HCT116 (cell line): ENCODE data around the gene MYL5. TPM values are rescaled to one million over a fixed set of nuclear protein-coding genes. Genes with fewer than 3 reads are reported as not detected.

Source experiments
- ATAC-seq: fragments of 200-7000 bp; cut with Tn5 transposase; 2 replicates; pipeline ENCODE4 v1.9.1; 2020; ENCODE audit warnings: mild to moderate bottlenecking, moderate library complexity
- BruUV-seq: library from RNA; stranded (reverse); fragments of 400-500 nt; replicated peaks from 2 replicates; lab custom pipeline; 2021; lab: Mats Ljungman, UMichigan
- CTCF ChIA-PET: fragments of 300-600 bp; sonication (Branson Sonifier 250); formaldehyde crosslinking; loops from one replicate; lab custom pipeline; 2021; ENCODE audit warnings: antibody characterized with exemption; lab: Charles Lee
- POLR2A ChIA-PET: fragments of 300-600, 350-600 bp; sonication (Branson Sonifier 250); formaldehyde crosslinking; loops from one replicate; lab custom pipeline; 2021; ENCODE audit warnings: antibody characterized with exemption; lab: Charles Lee
- RAD21 ChIA-PET, 2 experiments: fragments of 300-600 bp; sonication (Branson Sonifier 250); formaldehyde crosslinking; loops; one replicate each; lab custom pipeline; 2023; ENCODE audit warnings: low total read pairs in 2 of 2; ENCODE audit not compliant: uncharacterized antibody in 2 of 2, unreplicated experiment in 2 of 2, low non-redundant PET in 1 of 2; lab: Charles Lee
- DNase-seq: peaks from one replicate; pipeline ENCODE4 v3.0.0-alpha.2; 2010; ENCODE audit warnings: low read depth, low spot score
- H2AFZ ChIP-seq: fragments of 200-600 bp; shearing (Covaris generic), sonication (generic); 2 replicates; pipeline ENCODE4 v1.6.1; 2017; ENCODE audit warnings: low read depth, mixed run types, mixed read lengths, antibody characterized with exemption, low read length; ENCODE audit not compliant: poor library complexity, severe bottlenecking
- H3K27ac ChIP-seq: 2 replicates; pipeline ENCODE4 v1.5.1; 2012; ENCODE audit warnings: low read depth, low read length
- H3K27me3 ChIP-seq: fragments of 200-600 bp; sonication (generic); 2 replicates; pipeline ENCODE4 v1.6.1; 2016; ENCODE audit warnings: mixed run types, low read length, mixed read lengths; ENCODE audit not compliant: insufficient read depth
- H3K36me3 ChIP-seq, 2 experiments: fragments of 200-500 bp in 1 of 2; fragments of 200-600 bp in 1 of 2; sonication (Bioruptor generic) in 1 of 2; sonication (generic) in 1 of 2; 2 replicates each; pipeline versions ENCODE4 v1.5.1 to v1.6.1; 2014 to 2016; ENCODE audit warnings: low read length in 2 of 2, inconsistent platforms in 1 of 2, mixed read lengths in 1 of 2, mixed run types in 1 of 2; ENCODE audit not compliant: insufficient read depth in 2 of 2, control insufficient read depth in 1 of 2
- H3K4me1 ChIP-seq, 2 experiments: fragments of 200-600 bp in 1 of 2; sonication (generic) in 1 of 2; 2 replicates each; pipeline versions ENCODE4 v1.5.1 to v1.6.1; 2012 to 2017; ENCODE audit warnings: low read length in 2 of 2, inconsistent platforms in 1 of 2, mild to moderate bottlenecking in 1 of 2, mixed read lengths in 1 of 2, mixed run types in 1 of 2, moderate library complexity in 1 of 2; ENCODE audit not compliant: insufficient read depth in 2 of 2, control insufficient read depth in 1 of 2
- H3K4me2 ChIP-seq: fragments of 200-600 bp; sonication (generic); 2 replicates; pipeline ENCODE4 v1.6.1; 2017; ENCODE audit warnings: mixed run types, low read length, mixed read lengths
- H3K4me3 ChIP-seq, 2 experiments: fragments of 200-600 bp in 1 of 2; sonication (generic) in 1 of 2; replicated peaks in 1 of 2; 2 replicates each; pipeline ENCODE4 v1.5.1; 2011 to 2016; ENCODE audit warnings: low read length in 2 of 2, control low read depth in 1 of 2, low read depth in 1 of 2, mild to moderate bottlenecking in 1 of 2, mixed read lengths in 1 of 2, mixed run types in 1 of 2
- H3K79me2 ChIP-seq: fragments of 200-600 bp; sonication (generic); 2 replicates; pipeline ENCODE4 v1.6.1; 2017; ENCODE audit warnings: mild to moderate bottlenecking, mixed run types, low read length, moderate library complexity, mixed read lengths; ENCODE audit not compliant: insufficient read depth
- H3K9ac ChIP-seq: fragments of 200-600 bp; sonication (generic); 2 replicates; pipeline ENCODE4 v1.6.1; 2016; ENCODE audit warnings: low read length, mixed read lengths
- H3K9me2 ChIP-seq: fragments of 200-600 bp; sonication (generic), shearing (Covaris generic); 2 replicates; pipeline ENCODE4 v1.6.1; 2017; ENCODE audit warnings: mixed run types, mild to moderate bottlenecking, moderate library complexity; ENCODE audit not compliant: insufficient read depth
- H3K9me3 ChIP-seq, 2 experiments: fragments of 200-500 bp in 1 of 2; fragments of 200-600 bp in 1 of 2; sonication (Bioruptor generic) in 1 of 2; sonication (generic) in 1 of 2; 2 replicates each; pipeline ENCODE4 v1.6.1; 2014 to 2017; ENCODE audit warnings: low read length in 2 of 2, mixed read lengths in 2 of 2, inconsistent platforms in 1 of 2, low read depth in 1 of 2, mild to moderate bottlenecking in 1 of 2, mixed run types in 1 of 2, moderate library complexity in 1 of 2; ENCODE audit not compliant: control insufficient read depth in 1 of 2, insufficient read depth in 1 of 2
- H4K20me1 ChIP-seq: fragments of 200-600 bp; sonication (generic), shearing (Covaris generic); 2 replicates; pipeline ENCODE4 v1.6.1; 2017; ENCODE audit warnings: mixed run types, mild to moderate bottlenecking, moderate library complexity; ENCODE audit not compliant: insufficient read depth
- CBX3 ChIP-seq: IDR thresholded peaks from 2 replicates; pipeline ENCODE4 v1.6.1; 2012; ENCODE audit warnings: low read depth
- ELF1 ChIP-seq: IDR thresholded peaks from 2 replicates; pipeline ENCODE4 v1.6.1; 2012; ENCODE audit warnings: low read depth, borderline replicate concordance
- EZH2 ChIP-seq: fragments of 200-600 bp; sonication (generic); IDR thresholded peaks from 2 replicates; pipeline ENCODE4 v1.6.1; 2017; ENCODE audit warnings: antibody characterized with exemption, mixed run types
- EZH2phosphoT487 ChIP-seq: fragments of 200-600 bp; IDR thresholded peaks from 2 replicates; pipeline ENCODE4 v1.6.1; 2018; ENCODE audit warnings: antibody characterized with exemption, borderline replicate concordance
- POLR2A ChIP-seq: IDR thresholded peaks from 2 replicates; pipeline ENCODE4 v1.7.0; 2011; ENCODE audit warnings: borderline replicate concordance; ENCODE audit not compliant: insufficient read depth, insufficient read length; ENCODE audit errors: extremely low read depth
- POLR2AphosphoS5 ChIP-seq: IDR thresholded peaks from 2 replicates; pipeline ENCODE4 v1.6.1; 2011; ENCODE audit warnings: mild to moderate bottlenecking, low read depth, low read length, moderate library complexity
- SIN3A ChIP-seq: IDR thresholded peaks from 2 replicates; pipeline ENCODE4 v1.6.1; 2012; ENCODE audit warnings: low read depth
- SP1 ChIP-seq: IDR thresholded peaks from 2 replicates; pipeline ENCODE4 v1.6.1; 2012; ENCODE audit warnings: low read depth
- SRF ChIP-seq: IDR thresholded peaks from 2 replicates; pipeline ENCODE4 v1.6.1; 2012; ENCODE audit warnings: low read depth
- YY1 ChIP-seq: IDR thresholded peaks from 2 replicates; pipeline ENCODE4 v1.6.1; 2011; ENCODE audit warnings: low read length, low read depth, moderate library complexity, mild to moderate bottlenecking; ENCODE audit not compliant: insufficient replicate concordance; ENCODE audit errors: extremely low read depth
- ZNF274 ChIP-seq: fragments of 200-500 bp; sonication (Bioruptor generic); IDR thresholded peaks from 2 replicates; pipeline ENCODE4 v1.6.1; 2014; ENCODE audit warnings: mild to moderate bottlenecking, low read depth, low read length, inconsistent platforms
- intact Hi-C: fragments of 100-400 bp; cut with micrococcal nuclease; formaldehyde crosslinking; loops from 2 replicates; pipeline ENCODE4 v1.10.0; 2022
- total RNA-seq: library from RNA; stranded (reverse); gene quantifications from one replicate; pipeline ENCODE4 v1.2.1, GENCODE V29; 2021; ENCODE audit not compliant: unreplicated experiment
- TF ChIP-seq, protein P1 (sequence below), 3 experiments: fragments of 200-600 bp in 1 of 3; sonication (generic) in 1 of 3; IDR thresholded peaks in 2 of 3; conservative IDR thresholded peaks in 1 of 3; 2 replicates each; pipeline ENCODE4 v1.5.1; 2012 to 2017; ENCODE audit warnings: low read depth in 2 of 3, low read length in 2 of 3, antibody characterized with exemption in 1 of 3, borderline replicate concordance in 1 of 3, control low read depth in 1 of 3, mild to moderate bottlenecking in 1 of 3, mixed read lengths in 1 of 3, mixed run types in 1 of 3, moderate library complexity in 1 of 3; ENCODE audit not compliant: insufficient read depth in 1 of 3
- TF ChIP-seq, protein P2 (sequence below): IDR thresholded peaks from 2 replicates; pipeline ENCODE4 v1.6.1; 2012
- TF ChIP-seq, protein P3 (sequence below): IDR thresholded peaks from 2 replicates; pipeline ENCODE4 v1.6.1; 2011; ENCODE audit warnings: mild to moderate bottlenecking, low read length, moderate library complexity; ENCODE audit not compliant: insufficient replicate concordance; ENCODE audit errors: extremely low read depth
- TF ChIP-seq, protein P4 (sequence below): IDR thresholded peaks from 2 replicates; pipeline ENCODE4 v1.6.1; 2012; ENCODE audit warnings: low read depth

MYL5 gene
- total RNA-seq, 1 experiment from 2014 or later, result 14.0 TPM

DNA sequence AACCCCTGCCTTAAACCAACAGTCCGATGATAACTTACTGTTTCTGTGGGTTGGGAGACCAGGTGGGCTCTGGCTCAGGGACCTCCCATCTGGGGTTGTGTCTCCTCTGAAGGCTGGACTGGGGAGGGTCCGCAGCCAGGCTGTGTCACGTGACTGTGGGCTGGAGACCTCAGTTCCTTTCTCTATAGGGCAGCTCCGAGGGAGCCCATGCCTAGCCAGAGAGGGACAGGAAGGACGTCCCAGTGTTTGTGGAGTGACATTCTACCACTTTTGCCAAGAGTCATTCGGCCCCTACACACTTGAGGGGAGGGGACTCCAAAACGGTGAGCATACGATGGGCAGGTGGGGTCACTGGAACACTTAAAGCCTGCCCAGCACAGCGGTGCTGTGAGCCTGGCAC, 35.8 kb downstream of the MYL5 start:
- ChIA-PET POLR2A (no interaction called here), CTCF (no interaction called here), RAD21 (no interaction called here)
- Histone ChIP-seq H3K79me2 (peaks cover 84% of the 10 kb centered on the region), H3K9ac (no peak overlapping the region), H2AFZ (no peak overlapping the region), H3K4me1 (peaks cover 3 to 7% of the 10 kb centered on the region in 2 experiments; a peak in 3 of 4 replicates), H4K20me1 (no peaks in the 10 kb centered on the region), H3K9me2 (no peaks in the 10 kb centered on the region), H3K4me2 (no peak overlapping the region), H3K4me3 (no peak overlapping the region), H3K36me3 (no peaks in the 10 kb centered on the region), H3K27ac (no peak overlapping the region), H3K27me3 (no peaks in the 10 kb centered on the region), H3K9me3 (no peaks in the 10 kb centered on the region)
- intact Hi-C loops, result no loop called here
- no TSS peak for BruUV-seq
- DNase-seq (no peak), ATAC-seq (no peak)
- TF ChIP-seq SIN3A, result no peak
- TF ChIP-seq EZH2phosphoT487, result no peak
- no peak for TF ChIP-seq ZNF274
- TF ChIP-seq YY1, result no peak
- TF ChIP-seq ELF1, result no peak
- TF ChIP-seq EZH2, result no peak
- TF ChIP-seq, protein P1, sequence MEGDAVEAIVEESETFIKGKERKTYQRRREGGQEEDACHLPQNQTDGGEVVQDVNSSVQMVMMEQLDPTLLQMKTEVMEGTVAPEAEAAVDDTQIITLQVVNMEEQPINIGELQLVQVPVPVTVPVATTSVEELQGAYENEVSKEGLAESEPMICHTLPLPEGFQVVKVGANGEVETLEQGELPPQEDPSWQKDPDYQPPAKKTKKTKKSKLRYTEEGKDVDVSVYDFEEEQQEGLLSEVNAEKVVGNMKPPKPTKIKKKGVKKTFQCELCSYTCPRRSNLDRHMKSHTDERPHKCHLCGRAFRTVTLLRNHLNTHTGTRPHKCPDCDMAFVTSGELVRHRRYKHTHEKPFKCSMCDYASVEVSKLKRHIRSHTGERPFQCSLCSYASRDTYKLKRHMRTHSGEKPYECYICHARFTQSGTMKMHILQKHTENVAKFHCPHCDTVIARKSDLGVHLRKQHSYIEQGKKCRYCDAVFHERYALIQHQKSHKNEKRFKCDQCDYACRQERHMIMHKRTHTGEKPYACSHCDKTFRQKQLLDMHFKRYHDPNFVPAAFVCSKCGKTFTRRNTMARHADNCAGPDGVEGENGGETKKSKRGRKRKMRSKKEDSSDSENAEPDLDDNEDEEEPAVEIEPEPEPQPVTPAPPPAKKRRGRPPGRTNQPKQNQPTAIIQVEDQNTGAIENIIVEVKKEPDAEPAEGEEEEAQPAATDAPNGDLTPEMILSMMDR (IDR thresholded peaks at IDR 0.05 in 2 of 3, conservative IDR thresholded peaks at IDR 0.05 in 1 of 3; ENCODE audit: borderline replicate concordance in 1 of 3, insufficient read depth in 1 of 3, low read depth in 2 of 3, low read length in 2 of 3), result no peak
- TF ChIP-seq POLR2A, result no peak
- no peak for TF ChIP-seq POLR2AphosphoS5
- no peak for TF ChIP-seq SP1
- no peak for TF ChIP-seq SRF
- TF ChIP-seq CBX3, result no peak
- TF ChIP-seq, protein P2, sequence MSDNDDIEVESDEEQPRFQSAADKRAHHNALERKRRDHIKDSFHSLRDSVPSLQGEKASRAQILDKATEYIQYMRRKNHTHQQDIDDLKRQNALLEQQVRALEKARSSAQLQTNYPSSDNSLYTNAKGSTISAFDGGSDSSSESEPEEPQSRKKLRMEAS, result no peak
- TF ChIP-seq, protein P3, sequence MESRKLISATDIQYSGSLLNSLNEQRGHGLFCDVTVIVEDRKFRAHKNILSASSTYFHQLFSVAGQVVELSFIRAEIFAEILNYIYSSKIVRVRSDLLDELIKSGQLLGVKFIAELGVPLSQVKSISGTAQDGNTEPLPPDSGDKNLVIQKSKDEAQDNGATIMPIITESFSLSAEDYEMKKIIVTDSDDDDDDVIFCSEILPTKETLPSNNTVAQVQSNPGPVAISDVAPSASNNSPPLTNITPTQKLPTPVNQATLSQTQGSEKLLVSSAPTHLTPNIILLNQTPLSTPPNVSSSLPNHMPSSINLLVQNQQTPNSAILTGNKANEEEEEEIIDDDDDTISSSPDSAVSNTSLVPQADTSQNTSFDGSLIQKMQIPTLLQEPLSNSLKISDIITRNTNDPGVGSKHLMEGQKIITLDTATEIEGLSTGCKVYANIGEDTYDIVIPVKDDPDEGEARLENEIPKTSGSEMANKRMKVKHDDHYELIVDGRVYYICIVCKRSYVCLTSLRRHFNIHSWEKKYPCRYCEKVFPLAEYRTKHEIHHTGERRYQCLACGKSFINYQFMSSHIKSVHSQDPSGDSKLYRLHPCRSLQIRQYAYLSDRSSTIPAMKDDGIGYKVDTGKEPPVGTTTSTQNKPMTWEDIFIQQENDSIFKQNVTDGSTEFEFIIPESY, result no peak
- TF ChIP-seq, protein P4, sequence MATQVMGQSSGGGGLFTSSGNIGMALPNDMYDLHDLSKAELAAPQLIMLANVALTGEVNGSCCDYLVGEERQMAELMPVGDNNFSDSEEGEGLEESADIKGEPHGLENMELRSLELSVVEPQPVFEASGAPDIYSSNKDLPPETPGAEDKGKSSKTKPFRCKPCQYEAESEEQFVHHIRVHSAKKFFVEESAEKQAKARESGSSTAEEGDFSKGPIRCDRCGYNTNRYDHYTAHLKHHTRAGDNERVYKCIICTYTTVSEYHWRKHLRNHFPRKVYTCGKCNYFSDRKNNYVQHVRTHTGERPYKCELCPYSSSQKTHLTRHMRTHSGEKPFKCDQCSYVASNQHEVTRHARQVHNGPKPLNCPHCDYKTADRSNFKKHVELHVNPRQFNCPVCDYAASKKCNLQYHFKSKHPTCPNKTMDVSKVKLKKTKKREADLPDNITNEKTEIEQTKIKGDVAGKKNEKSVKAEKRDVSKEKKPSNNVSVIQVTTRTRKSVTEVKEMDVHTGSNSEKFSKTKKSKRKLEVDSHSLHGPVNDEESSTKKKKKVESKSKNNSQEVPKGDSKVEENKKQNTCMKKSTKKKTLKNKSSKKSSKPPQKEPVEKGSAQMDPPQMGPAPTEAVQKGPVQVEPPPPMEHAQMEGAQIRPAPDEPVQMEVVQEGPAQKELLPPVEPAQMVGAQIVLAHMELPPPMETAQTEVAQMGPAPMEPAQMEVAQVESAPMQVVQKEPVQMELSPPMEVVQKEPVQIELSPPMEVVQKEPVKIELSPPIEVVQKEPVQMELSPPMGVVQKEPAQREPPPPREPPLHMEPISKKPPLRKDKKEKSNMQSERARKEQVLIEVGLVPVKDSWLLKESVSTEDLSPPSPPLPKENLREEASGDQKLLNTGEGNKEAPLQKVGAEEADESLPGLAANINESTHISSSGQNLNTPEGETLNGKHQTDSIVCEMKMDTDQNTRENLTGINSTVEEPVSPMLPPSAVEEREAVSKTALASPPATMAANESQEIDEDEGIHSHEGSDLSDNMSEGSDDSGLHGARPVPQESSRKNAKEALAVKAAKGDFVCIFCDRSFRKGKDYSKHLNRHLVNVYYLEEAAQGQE, result no peak
